Measurements from ENCODE around the gene HSFX4.
"Not testable (repeated sequence)": the region's sequence is repeated elsewhere in the genome, so short reads cannot be mapped to it uniquely, and the experiment has no call there.

HSFX4 gene, protein sequence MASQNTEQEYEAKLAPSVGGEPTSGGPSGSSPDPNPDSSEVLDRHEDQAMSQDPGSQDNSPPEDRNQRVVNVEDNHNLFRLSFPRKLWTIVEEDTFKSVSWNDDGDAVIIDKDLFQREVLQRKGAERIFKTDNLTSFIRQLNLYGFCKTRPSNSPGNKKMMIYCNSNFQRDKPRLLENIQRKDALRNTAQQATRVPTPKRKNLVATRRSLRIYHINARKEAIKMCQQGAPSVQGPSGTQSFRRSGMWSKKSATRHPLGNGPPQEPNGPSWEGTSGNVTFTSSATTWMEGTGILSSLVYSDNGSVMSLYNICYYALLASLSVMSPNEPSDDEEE

DNA sequence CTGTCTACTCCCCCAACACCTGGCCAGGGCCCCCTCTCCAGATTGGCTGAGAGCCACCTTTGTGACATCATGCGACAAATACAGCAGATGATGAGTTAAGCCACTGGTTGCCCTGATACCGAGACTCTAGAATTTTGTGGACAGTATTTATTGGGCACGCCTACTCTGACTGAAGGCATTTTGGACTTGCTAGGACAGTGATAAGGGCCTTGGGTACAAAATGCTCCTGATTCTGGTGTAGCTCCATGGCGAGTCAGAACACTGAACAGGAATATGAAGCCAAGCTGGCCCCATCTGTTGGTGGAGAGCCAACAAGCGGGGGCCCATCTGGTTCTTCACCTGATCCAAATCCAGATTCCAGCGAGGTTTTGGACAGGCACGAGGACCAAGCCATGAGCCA, at the start of gene HSFX4:
HSFX4 (plus strand) TSS at position 174 of the 400 bp plus-strand sequence; CDS start at position 246, 72 bp downstream.
- not testable (repeated sequence) for DNase-seq (ENCODE audit: low read depth); H3K4me3 ChIP-seq (ENCODE audit: low read depth, low read length)

DNA sequence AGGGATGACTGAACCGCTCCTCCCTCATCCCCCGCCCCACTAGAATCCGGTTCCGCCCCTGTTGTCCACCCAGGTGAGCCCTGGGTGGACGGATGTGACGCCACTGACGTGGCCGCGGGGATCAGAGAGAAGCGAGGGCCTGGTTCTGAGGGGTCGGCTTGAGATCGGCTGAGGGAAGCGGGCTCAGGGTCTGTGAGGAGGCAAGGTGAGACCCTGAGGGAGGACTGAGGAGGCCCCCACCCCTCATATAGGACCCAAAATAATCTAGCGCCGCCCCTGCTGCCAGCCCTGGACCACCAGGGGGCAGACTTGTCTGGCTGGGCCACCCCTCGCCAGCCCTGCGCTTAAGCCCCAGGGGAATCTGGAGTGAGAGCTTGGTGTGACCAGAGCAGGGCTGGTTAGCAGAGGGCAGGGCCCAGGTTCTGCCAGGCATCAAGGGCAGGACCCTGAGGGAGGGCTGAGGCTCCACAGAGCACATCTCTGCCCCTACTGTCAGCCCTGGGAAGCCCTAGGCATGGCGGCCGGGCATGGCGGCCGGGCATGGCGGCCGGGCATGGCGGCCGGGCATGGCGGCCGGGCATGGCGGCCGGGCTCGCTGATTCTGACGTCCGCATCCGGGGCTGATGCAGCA, 48.2 kb upstream of the HSFX4 start, which contains the start of gene MAGEA8:
MAGEA8 (plus strand) TSS at position 103 of the 631 bp plus-strand sequence. CDS start 3,090 bp downstream, outside the sequence.
- H3K4me3 ChIP-seq (ENCODE audit: low read depth, low read length), result no peak within 1 kb of the TSS
- TF ChIP-seq, protein P1, sequence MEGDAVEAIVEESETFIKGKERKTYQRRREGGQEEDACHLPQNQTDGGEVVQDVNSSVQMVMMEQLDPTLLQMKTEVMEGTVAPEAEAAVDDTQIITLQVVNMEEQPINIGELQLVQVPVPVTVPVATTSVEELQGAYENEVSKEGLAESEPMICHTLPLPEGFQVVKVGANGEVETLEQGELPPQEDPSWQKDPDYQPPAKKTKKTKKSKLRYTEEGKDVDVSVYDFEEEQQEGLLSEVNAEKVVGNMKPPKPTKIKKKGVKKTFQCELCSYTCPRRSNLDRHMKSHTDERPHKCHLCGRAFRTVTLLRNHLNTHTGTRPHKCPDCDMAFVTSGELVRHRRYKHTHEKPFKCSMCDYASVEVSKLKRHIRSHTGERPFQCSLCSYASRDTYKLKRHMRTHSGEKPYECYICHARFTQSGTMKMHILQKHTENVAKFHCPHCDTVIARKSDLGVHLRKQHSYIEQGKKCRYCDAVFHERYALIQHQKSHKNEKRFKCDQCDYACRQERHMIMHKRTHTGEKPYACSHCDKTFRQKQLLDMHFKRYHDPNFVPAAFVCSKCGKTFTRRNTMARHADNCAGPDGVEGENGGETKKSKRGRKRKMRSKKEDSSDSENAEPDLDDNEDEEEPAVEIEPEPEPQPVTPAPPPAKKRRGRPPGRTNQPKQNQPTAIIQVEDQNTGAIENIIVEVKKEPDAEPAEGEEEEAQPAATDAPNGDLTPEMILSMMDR (IDR thresholded peaks at IDR 0.05; ENCODE audit: insufficient read depth, low read depth, low read length, missing control alignments), result peak; percentile 34
- peak; percentile 9 for DNase-seq (ENCODE audit: low read depth)

DNA sequence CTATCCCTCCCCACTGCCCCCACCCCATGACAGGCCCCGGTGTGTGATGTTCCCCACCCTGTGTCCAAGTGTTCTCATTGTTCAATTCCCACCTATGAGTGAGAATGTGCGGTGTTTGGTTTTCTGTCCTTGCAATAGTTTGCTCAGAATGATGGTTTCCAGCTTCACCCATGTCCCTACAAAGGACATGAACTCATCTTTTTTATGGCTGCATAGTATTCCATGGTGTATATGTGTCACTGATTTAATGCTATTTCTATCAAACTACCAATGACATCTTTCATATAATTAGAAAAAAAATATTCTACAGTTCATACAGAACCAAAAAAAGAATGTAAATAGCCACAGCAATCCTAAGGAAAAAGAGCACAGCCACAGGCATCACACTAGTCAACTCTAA, 38.5 kb upstream of the HSFX4 start:
- not testable (repeated sequence) for H3K4me3 ChIP-seq (ENCODE audit: low read depth, low read length); DNase-seq (ENCODE audit: low read depth)

DNA sequence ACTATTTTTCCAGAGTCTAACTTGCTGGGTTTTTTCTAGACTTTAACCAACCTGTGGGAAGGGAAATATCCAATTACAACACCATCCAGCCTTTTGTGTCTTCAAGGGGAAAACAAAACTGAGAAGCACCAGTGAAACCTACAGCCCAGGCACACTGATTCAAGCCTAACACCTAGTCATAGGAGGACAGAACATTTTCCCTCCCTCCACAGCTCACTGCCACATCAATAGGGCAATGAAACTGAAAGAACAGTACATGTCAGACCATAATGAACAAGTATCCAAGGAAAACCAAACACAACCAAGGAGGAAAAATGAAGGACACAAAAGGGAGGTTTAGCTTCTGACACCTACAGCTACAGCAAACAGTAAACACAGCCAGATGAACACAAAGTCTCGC, 30.8 kb upstream of the HSFX4 start:
- TF ChIP-seq, protein P1 (IDR thresholded peaks at IDR 0.05; ENCODE audit: insufficient read depth, low read depth, low read length, missing control alignments), result no peak
- DNase-seq (ENCODE audit: low read depth), result no peak
- no peak overlapping the region for H3K4me3 ChIP-seq (ENCODE audit: low read depth, low read length)

DNA sequence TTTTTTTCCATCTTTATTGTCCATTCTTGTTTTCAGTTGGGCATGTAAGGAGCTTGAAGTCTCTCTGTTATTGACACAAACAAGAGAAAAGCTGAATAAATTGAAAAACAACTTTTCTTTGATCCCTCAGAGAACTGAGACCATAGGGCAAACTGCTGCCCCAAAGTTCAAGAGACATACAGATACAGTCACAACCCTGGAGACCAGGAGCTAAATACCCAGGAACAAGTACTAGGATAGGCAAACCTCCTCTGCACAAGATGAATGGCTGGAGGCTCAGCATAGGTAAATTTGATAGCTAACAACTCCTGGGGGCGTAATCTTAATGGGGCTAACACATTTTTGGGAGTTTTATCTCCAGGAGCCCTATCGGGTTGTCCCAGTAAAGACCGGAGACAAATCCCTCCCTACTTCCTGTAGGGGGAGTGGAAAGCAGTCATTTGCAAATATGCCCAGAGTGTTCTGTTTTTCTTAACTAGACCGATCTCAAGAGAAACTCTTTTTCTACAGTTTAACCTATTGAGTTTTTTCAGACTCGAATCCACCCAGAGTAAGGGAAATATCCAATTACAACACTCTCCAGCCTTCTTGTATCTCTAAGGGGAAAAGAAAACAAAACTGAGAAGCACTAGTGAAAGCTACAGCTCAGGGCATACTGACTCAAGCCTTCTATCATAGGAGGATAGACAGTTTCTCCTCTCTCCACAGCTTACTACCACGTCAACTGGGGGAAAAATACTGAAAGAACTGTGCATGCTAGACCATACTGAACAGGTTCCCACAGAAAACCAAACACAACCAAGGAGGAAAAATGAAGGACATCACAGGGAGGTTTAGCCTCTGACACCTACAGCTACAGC, 25.3 kb upstream of the HSFX4 start:
- no peak overlapping the region for H3K4me3 ChIP-seq (ENCODE audit: low read depth, low read length)
- DNase-seq (ENCODE audit: low read depth), result peak; percentile 46
- TF ChIP-seq, protein P1 (IDR thresholded peaks at IDR 0.05; ENCODE audit: insufficient read depth, low read depth, low read length, missing control alignments), result no peak

DNA sequence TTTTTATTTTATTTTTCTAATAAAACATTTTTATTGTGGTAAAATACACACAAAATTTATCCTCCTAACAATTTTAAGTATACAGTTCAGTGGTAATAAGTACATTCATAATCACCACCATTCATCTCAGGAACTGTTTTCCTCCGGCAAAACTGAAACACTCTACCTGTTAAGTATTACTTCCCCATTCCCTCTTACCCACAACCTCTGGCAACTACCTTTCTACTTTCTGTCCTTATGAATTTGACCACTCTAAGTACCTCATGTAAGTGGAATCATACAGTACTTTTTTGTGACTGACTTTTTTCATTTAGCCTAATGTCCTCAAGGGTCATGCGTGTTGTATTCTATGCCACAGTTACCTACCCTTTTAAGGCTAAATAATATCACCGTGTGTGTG, 21.1 kb upstream of the HSFX4 start:
- TF ChIP-seq, protein P1 (IDR thresholded peaks at IDR 0.05; ENCODE audit: insufficient read depth, low read depth, low read length, missing control alignments), result no peak
- peak; percentile 55 for DNase-seq (ENCODE audit: low read depth)
- H3K4me3 ChIP-seq (ENCODE audit: low read depth, low read length), result no peak overlapping the region

DNA sequence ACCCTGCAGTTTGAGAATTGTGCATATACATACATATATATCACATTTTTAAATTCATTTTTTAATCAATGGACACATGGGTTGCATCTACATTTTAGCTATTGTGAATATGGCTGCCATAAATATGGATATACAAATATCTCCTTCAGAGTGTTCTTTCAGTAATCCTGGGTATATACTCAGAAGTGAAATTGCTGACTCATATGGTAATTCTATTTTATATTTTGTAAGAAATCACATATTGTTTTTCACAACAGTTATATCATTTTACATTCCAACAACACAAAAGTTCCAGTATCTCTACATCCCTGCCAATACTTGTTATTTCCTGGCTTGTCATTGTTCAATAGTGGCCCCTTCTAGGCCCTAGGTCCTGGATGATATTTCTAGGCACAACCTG, 20.6 kb upstream of the HSFX4 start:
- DNase-seq (ENCODE audit: low read depth), result no peak
- H3K4me3 ChIP-seq (ENCODE audit: low read depth, low read length), result no peak overlapping the region
- TF ChIP-seq, protein P1 (IDR thresholded peaks at IDR 0.05; ENCODE audit: insufficient read depth, low read depth, low read length, missing control alignments), result no peak

Data from GM12865 (cell line).